ENCODE results near the gene CIAO2A. TPM values are rescaled to one million over a fixed set of nuclear protein-coding genes. Genes with fewer than 3 reads are reported as not detected.

CIAO2A gene
- total RNA-seq, 1 experiment from 2014 or later, result 179 TPM

DNA sequence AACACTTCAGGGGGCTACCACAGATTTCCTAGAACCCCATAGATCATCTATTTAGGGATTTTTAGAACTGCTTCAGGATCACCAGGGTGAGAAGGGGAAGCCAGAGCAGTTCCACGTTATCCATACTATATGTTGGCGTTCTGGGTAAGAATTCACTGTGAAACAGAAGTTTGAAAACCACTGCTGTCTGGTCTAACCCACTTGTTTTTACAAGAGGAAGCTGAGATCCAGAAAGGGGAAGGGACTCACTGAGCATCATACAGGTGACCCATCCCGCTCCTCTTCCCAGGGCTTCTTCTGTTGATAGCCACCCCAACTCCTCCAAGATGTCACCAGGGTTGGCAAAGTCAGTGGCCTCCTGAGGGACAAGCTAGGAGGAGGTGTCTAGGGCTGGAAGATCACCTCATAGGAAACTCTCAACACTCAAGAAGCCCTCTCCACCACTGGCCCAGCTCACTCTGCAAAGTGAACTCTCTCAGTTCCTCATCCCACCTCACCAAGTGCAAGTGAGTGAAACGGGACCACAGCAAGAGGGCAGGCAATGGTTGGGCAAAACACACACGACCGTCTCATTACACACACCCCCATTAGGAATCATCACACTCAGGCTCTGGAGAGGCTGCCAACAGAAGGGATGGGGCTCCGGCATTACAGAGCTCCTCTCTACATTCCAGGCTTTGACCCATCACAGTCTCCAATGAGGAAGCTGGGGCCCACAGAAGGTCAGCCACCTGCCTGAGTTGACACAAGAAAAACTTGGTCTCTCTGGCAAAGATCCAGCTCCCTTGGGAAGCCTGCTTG, 49.1 kb downstream of the CIAO2A start:
- DNase-seq (ENCODE audit: low spot score), result no peak

DNA sequence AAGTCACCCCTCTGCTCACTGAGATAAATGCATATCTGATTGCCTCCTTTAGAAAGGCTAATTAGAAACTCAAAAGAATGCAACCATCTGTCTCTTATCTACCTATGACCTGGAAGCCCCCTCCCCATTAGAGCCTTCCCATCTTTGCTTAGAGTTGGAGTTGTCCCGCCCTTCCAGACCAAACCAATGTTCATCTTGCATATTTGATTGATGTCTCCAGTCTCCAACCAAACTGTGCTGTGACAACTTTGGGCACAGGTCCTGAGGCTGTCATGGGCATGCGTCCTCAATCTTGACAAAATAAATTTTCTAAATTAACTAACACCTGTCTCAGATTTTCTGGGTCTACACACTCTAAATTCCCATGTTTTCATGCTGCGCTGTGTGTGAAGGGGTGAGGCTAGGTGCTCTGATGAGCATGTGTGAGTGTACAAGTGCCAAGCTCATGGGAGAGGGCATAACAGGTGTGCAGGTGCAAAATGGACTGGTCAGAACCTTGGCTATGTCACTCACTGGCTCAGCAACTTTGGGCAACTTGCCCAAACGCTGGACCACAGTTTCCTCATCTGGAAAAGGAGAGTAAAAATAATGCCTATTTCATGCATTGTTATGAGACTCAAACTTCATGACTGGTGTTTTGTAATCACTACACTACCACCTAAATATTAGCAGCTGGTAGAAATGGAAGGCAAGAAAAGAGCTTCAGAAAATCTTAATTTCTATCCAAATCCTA, 54.6 kb downstream of the CIAO2A start:
- DNase-seq (ENCODE audit: low spot score), result no peak

- DNase-seq (ENCODE audit: low spot score), result no peak
These were observed 55.7 kb downstream of the CIAO2A start for GRCh38 chr15:64037966-64038365.

- no peak for DNase-seq (ENCODE audit: low spot score)
These were observed 56.5 kb downstream of the CIAO2A start for GRCh38 chr15:64037116-64037515.

DNA sequence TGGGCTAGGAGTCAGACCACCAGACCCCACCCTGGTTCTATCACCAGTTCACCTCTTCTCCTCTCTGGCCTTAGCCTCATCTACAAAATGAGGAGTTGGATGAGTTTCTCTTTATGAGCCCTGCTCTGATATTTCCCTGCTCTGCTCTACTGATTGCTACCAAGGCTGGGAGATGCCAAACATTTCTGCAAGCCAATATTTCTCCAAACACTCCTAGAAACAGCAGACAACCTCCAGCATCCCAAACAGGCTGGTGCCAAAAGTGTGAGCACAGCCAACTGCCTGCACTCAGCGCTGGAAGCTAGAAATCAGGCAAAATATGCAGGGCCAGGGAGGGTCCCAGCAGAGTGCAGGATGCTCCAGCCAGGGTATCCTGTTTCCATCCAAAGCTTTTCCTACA, 58.1 kb downstream of the CIAO2A start:
- no peak for DNase-seq (ENCODE audit: low spot score)

DNA sequence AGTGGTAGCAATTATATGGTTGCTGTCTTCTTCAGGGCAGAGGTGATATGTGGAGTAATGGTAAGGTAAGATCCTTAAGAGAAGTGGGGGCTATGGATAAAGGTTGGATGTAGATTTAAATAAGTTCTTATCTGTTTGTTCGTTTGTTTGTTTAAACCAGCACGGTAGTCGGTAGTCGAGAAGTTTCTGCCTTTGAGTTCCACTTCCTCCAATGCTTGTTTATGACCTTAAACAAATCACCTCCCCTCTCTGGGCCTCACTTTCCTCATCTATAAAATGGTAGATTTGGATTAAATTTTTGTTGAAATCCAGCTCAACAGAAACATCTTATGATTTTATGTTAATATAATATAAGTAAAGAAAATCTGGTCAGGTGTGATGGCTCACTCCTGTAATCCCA, 59.1 kb downstream of the CIAO2A start:
- no peak for DNase-seq (ENCODE audit: low spot score)

DNA sequence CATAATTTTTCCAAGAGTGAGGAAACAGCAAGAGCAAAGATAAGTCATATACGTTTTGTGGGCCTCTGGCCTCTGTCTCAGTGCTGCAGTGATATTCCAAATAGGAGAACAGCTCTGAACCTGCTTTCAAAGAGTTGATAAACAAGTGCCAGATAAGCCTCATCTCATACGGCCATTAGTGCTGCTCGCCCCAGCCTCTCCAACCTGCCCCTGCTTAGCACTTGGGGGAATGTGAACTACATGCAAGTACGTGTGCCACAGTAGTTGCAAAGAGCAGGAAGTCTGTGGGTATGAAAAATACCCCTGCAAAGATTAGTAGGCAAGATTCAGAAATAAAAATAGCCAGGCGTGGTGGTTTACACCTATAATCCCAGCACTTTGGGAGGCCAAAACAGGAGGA, 61.3 kb downstream of the CIAO2A start:
- DNase-seq (ENCODE audit: low spot score), result no peak

- DNase-seq (ENCODE audit: low spot score), result no peak
These were observed 63.5 kb downstream of the CIAO2A start for GRCh38 chr15:64030123-64030522.

GRCh38 chr15:64029633-64030032, 64.0 kb downstream of the CIAO2A start:
- DNase-seq (ENCODE audit: low spot score), result no peak

- DNase-seq (ENCODE audit: low spot score), result no peak
These were observed 64.5 kb downstream of the CIAO2A start for GRCh38 chr15:64029110-64029509.

GRCh38 chr15:64026591-64026990, 67.0 kb downstream of the CIAO2A start:
- DNase-seq (ENCODE audit: low spot score), result no peak

DNA sequence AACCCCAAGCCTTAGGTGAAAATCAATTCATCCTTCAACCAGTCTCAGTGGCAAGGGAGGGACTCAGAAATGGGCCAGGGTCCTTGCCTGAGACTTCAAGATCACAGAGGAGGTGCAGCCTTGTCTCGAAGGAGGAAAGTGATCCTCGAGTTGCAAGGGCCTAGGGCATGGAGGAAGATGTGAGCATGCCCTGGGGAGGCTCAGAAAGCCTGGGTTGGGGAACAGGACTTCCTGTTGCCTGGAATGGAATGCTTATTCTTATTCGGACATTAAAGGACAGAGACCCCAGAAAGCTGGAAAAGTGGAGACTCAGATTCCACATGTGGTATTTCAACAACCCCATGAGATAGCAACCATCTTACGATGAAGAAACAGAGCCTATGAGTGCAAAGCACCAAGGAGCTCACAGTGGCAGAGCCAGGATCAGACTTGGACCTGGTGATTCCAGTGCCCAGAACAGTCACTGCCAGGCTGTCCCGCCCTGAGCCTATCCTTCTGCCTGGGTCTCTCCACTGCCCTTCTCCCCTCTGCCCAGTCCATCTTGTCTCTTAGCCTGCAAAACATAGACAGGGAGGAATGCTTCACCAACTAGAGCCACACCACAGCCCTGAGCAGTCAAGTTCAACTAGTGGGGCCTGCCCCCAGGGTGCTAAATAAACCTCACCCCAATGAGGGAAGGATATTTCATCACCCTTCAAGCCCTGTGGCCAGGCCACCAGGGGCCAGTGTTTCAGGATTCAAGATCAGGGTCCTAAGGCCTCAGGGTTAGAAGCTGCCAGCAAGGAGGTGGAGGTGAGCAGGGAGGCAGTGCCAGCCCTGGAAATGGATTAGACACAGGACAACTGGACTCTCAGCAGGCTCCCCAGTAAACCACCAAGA, 69.2 kb downstream of the CIAO2A start:
- no peak for DNase-seq (ENCODE audit: low spot score)

GRCh38 chr15:64023220-64023619, 70.4 kb downstream of the CIAO2A start:
- DNase-seq (ENCODE audit: low spot score), result no peak

- DNase-seq (ENCODE audit: low spot score), result no peak
These were observed 71.1 kb downstream of the CIAO2A start for GRCh38 chr15:64022571-64022970.

Other genes starting within 250 kb of the CIAO2A start
- 1.5 and 3.2 TPM in 2 replicates for gene DAPK2, start 47.4 kb downstream of the CIAO2A start, total RNA-seq (2014; rRNA removed; shearing (Covaris generic))
- 30.7 TPM in 2 replicates for gene SNX1, start 2.1 kb upstream of the CIAO2A start, total RNA-seq (2014; rRNA removed; shearing (Covaris generic))
- gene SNX22, start 57.9 kb upstream of the CIAO2A start, total RNA-seq (2014; rRNA removed; shearing (Covaris generic)), result 0.78 and 1.3 TPM in 2 replicates
- gene PPIB, start 69.2 kb upstream of the CIAO2A start, total RNA-seq (2014; rRNA removed; shearing (Covaris generic)), result 567 and 593 TPM in 2 replicates